Subcutaneous adipose tissue (tissue), 4 donors: ENCODE measurements around the gene LKAAEAR1. TPM values are rescaled to one million over a fixed set of nuclear protein-coding genes. Genes with fewer than 3 reads are reported as not detected.

Experiments
- total RNA-seq, 4 donors: library from RNA; depleted of rRNA; stranded (reverse); fragments of >200 nt; gene quantifications; one replicate each; pipeline ENCODE4 v1.1.0, GENCODE V29; 2016
- TF ChIP-seq, protein P1 (sequence below): fragments of 450-650 bp; IDR thresholded peaks from one replicate; pipeline ENCODE4 v1.5.1; 2016; ENCODE audit warnings: low read depth, mild to moderate bottlenecking, control low read depth, antibody characterized with exemption, moderate library complexity

LKAAEAR1 gene
- total RNA-seq, 4 donors from 2014 or later: not detected

GRCh38 chr20:64099086-64099786 is 15.0 kb upstream of the LKAAEAR1 start:
- TF ChIP-seq, protein P1, sequence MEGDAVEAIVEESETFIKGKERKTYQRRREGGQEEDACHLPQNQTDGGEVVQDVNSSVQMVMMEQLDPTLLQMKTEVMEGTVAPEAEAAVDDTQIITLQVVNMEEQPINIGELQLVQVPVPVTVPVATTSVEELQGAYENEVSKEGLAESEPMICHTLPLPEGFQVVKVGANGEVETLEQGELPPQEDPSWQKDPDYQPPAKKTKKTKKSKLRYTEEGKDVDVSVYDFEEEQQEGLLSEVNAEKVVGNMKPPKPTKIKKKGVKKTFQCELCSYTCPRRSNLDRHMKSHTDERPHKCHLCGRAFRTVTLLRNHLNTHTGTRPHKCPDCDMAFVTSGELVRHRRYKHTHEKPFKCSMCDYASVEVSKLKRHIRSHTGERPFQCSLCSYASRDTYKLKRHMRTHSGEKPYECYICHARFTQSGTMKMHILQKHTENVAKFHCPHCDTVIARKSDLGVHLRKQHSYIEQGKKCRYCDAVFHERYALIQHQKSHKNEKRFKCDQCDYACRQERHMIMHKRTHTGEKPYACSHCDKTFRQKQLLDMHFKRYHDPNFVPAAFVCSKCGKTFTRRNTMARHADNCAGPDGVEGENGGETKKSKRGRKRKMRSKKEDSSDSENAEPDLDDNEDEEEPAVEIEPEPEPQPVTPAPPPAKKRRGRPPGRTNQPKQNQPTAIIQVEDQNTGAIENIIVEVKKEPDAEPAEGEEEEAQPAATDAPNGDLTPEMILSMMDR: no peak

GRCh38 chr20:64098471-64099013 is 14.3 kb upstream of the LKAAEAR1 start:
- TF ChIP-seq, protein P1: no peak

GRCh38 chr20:64096535-64096934 is 12.3 kb upstream of the LKAAEAR1 start:
- TF ChIP-seq, protein P1: no peak

GRCh38 chr20:64095927-64096326 is 11.7 kb upstream of the LKAAEAR1 start:
- TF ChIP-seq, protein P1: no peak

- TF ChIP-seq, protein P1: no peak
These were observed 11.3 kb upstream of the LKAAEAR1 start for GRCh38 chr20:64095455-64095854.

GRCh38 chr20:64093013-64093503 is 8.9 kb upstream of the LKAAEAR1 start:
- TF ChIP-seq, protein P1: no peak

- TF ChIP-seq, protein P1: no peak
These were observed 8.2 kb upstream of the LKAAEAR1 start for GRCh38 chr20:64092258-64093012.
